ENCODE measurements around the gene TNFRSF21.

Gene TNFRSF21

DNA sequence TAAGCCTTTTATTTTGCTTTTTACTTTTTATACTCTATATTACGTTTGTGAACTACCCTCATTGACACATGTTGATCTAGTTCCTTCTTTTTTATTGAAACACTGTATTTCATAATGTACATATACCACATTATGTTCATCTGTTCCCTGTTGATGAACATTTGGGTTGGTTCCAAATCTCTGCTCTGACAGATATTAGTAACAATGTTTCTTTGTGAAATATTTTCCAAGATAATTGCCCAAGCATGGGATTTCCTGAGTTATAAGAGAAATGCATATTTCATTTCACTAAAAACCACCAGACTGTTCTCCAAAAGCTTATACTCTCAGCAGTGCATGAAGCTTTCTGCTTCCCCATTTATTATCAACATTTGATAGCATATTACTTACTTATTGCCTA lies 44.2 kb upstream of the TNFRSF21 start:
- Histone ChIP-seq H3K27me3 (ENCODE audit: insufficient read depth, poor library complexity, severe bottlenecking) (no peaks in the 10 kb centered on the region), H3K4me1 (ENCODE audit: insufficient read depth, poor library complexity, severe bottlenecking) (no peaks in the 10 kb centered on the region), H3K4me3 (ENCODE audit: severe bottlenecking) (no peak overlapping the region), H3K27ac (ENCODE audit: poor library complexity, severe bottlenecking) (no peak overlapping the region), H3K9me3 (ENCODE audit: severe bottlenecking) (no peaks in the 10 kb centered on the region), H3K36me3 (ENCODE audit: low read depth) (no peaks in the 10 kb centered on the region)
- DNase-seq (ENCODE audit: low spot score): no peak
- ATAC-seq (ENCODE audit: low read depth): no peak
- TF ChIP-seq CTCF (IDR thresholded peaks at IDR 0.05; ENCODE audit: poor library complexity, severe bottlenecking): no peak

DNA sequence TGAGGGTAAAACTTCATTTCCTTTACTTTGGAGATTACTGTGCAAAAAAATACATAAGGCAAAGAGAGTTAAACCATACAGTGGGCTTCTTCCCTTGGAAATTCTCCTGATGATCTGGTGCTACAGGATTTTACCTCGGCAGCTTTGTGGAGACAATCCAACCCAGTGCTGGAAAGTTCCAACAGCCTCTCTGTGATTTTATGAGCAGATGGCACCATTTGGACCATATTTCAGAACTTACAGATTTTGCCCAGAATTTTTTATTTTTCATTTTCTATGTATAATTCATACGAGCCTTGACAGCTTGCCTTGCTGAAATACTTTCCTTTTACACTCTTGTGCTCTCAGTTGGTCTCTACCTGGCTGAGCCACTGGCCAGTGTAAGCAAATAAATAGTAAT lies 43.3 kb upstream of the TNFRSF21 start:
- Histone ChIP-seq H3K27me3 (ENCODE audit: insufficient read depth, poor library complexity, severe bottlenecking) (no peaks in the 10 kb centered on the region), H3K4me3 (ENCODE audit: severe bottlenecking) (no peak overlapping the region), H3K4me1 (ENCODE audit: insufficient read depth, poor library complexity, severe bottlenecking) (no peaks in the 10 kb centered on the region), H3K9me3 (ENCODE audit: severe bottlenecking) (no peaks in the 10 kb centered on the region), H3K36me3 (ENCODE audit: low read depth) (no peaks in the 10 kb centered on the region), H3K27ac (ENCODE audit: poor library complexity, severe bottlenecking) (no peak overlapping the region)
- no peak for ATAC-seq (ENCODE audit: low read depth)
- DNase-seq (ENCODE audit: low spot score): no peak
- no peak for TF ChIP-seq CTCF (IDR thresholded peaks at IDR 0.05; ENCODE audit: poor library complexity, severe bottlenecking)

- ATAC-seq (ENCODE audit: low read depth) (no peak), DNase-seq (ENCODE audit: low spot score) (no peak)
- no peaks in the 10 kb centered on the region for H3K27me3 ChIP-seq (ENCODE audit: insufficient read depth, poor library complexity, severe bottlenecking)
- no peaks in the 10 kb centered on the region for H3K4me1 ChIP-seq (ENCODE audit: insufficient read depth, poor library complexity, severe bottlenecking)
- peak; percentile 7 for TF ChIP-seq CTCF (IDR thresholded peaks at IDR 0.05; ENCODE audit: poor library complexity, severe bottlenecking)
- H3K9me3 ChIP-seq (ENCODE audit: severe bottlenecking): no peaks in the 10 kb centered on the region
- H3K4me3 ChIP-seq (ENCODE audit: severe bottlenecking): no peak overlapping the region
- no peaks in the 10 kb centered on the region for H3K36me3 ChIP-seq (ENCODE audit: low read depth)
- H3K27ac ChIP-seq (ENCODE audit: poor library complexity, severe bottlenecking): no peak overlapping the region
Measured at GRCh38 chr6:47352194-47352920, 42.7 kb upstream of the TNFRSF21 start.

DNA sequence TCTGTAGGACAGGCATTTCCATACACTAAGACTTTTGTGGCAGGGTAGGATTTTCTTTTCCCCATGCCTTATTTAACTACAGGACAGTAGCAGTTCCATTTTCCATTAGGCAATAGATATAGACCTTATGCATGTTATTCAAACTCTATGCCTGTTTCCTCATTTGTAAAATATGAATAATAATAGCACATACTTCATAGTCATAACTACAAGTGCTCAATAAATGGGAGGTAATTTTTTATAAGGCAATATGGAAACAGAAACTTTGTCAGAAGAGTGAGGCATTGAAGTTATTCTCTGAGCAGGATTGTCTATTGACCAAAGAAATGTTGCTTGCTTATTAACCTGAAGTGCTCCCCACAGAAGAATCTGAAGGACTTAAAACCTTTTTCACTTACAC lies 41.9 kb upstream of the TNFRSF21 start:
- Histone ChIP-seq H3K27me3 (ENCODE audit: insufficient read depth, poor library complexity, severe bottlenecking) (no peaks in the 10 kb centered on the region), H3K4me1 (ENCODE audit: insufficient read depth, poor library complexity, severe bottlenecking) (no peaks in the 10 kb centered on the region), H3K27ac (ENCODE audit: poor library complexity, severe bottlenecking) (no peak overlapping the region), H3K36me3 (ENCODE audit: low read depth) (no peaks in the 10 kb centered on the region), H3K4me3 (ENCODE audit: severe bottlenecking) (no peak overlapping the region), H3K9me3 (ENCODE audit: severe bottlenecking) (no peaks in the 10 kb centered on the region)
- no peak for DNase-seq (ENCODE audit: low spot score)
- no peak for TF ChIP-seq CTCF (IDR thresholded peaks at IDR 0.05; ENCODE audit: poor library complexity, severe bottlenecking)
- ATAC-seq (ENCODE audit: low read depth): no peak

DNA sequence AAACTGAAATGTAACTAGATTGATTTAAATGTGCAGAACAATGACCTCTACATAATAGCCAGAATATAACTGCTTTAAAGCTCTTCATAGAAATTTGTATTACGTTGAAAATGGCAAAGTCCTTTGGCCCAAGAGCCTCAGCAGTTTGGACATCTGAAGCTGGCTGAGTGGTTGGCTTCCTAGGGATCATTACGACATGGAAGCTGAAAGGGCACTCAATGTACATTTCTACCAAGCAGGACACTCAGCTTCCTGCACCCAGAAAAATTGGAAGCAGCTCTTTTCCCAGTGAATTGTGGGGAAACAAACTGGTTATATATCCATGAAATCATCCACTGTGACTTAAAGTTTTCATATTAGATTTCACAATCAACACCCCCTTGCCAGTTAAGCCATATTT lies 40.2 kb upstream of the TNFRSF21 start:
- no peak for TF ChIP-seq CTCF (IDR thresholded peaks at IDR 0.05; ENCODE audit: poor library complexity, severe bottlenecking)
- Histone ChIP-seq H3K36me3 (ENCODE audit: low read depth) (no peaks in the 10 kb centered on the region), H3K27me3 (ENCODE audit: insufficient read depth, poor library complexity, severe bottlenecking) (no peaks in the 10 kb centered on the region), H3K9me3 (ENCODE audit: severe bottlenecking) (no peaks in the 10 kb centered on the region), H3K4me1 (ENCODE audit: insufficient read depth, poor library complexity, severe bottlenecking) (no peaks in the 10 kb centered on the region), H3K4me3 (ENCODE audit: severe bottlenecking) (no peak overlapping the region), H3K27ac (ENCODE audit: poor library complexity, severe bottlenecking) (no peak overlapping the region)
- DNase-seq (ENCODE audit: low spot score) (no peak), ATAC-seq (ENCODE audit: low read depth) (no peak)

Measured in RWPE2 (cell line).